HCT116 (cell line): ENCODE measurements around the gene DGKB.

Experiments
- EGR1 ChIP-seq: IDR thresholded peaks from 2 replicates; pipeline ENCODE4 v1.6.1; 2012; ENCODE audit warnings: low read depth
- EZH2 ChIP-seq: fragments of 200-600 bp; sonication (generic); IDR thresholded peaks from 2 replicates; pipeline ENCODE4 v1.6.1; 2017; ENCODE audit warnings: antibody characterized with exemption, mixed run types
- POLR2A ChIP-seq: IDR thresholded peaks from 2 replicates; pipeline ENCODE4 v1.7.0; 2011; ENCODE audit warnings: borderline replicate concordance; ENCODE audit not compliant: insufficient read depth, insufficient read length; ENCODE audit errors: extremely low read depth
- POLR2AphosphoS5 ChIP-seq: IDR thresholded peaks from 2 replicates; pipeline ENCODE4 v1.6.1; 2011; ENCODE audit warnings: mild to moderate bottlenecking, low read depth, low read length, moderate library complexity
- YY1 ChIP-seq: IDR thresholded peaks from 2 replicates; pipeline ENCODE4 v1.6.1; 2011; ENCODE audit warnings: low read length, low read depth, moderate library complexity, mild to moderate bottlenecking; ENCODE audit not compliant: insufficient replicate concordance; ENCODE audit errors: extremely low read depth
- TF ChIP-seq, protein P1 (sequence below), 3 experiments: fragments of 200-600 bp in 1 of 3; sonication (generic) in 1 of 3; IDR thresholded peaks in 2 of 3; conservative IDR thresholded peaks in 1 of 3; 2 replicates each; pipeline ENCODE4 v1.5.1; 2012 to 2017; ENCODE audit warnings: low read depth in 2 of 3, low read length in 2 of 3, antibody characterized with exemption in 1 of 3, borderline replicate concordance in 1 of 3, control low read depth in 1 of 3, mild to moderate bottlenecking in 1 of 3, mixed read lengths in 1 of 3, mixed run types in 1 of 3, moderate library complexity in 1 of 3; ENCODE audit not compliant: insufficient read depth in 1 of 3
- TF ChIP-seq, protein P2 (sequence below): IDR thresholded peaks from 2 replicates; pipeline ENCODE4 v1.6.1; 2012

DNA sequence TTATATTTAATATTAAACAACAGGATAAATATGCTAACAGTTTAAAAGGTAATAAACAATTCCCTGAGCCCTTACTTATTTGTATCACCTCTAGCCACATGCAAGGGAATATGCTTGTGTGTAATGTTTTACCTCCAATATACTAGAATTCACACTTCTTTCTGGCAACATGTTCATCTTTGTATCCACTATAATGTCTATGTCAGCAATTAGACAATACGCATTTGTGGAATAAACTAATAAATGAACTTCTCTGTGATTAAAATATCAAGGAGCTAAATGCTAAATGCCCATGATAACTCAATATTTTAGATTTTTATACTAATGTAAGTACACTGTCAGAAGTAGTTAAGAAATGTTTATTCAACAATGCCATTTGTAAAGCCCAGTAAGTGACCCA lies 350.5 kb downstream of the DGKB start:
- no peak for TF ChIP-seq YY1
- TF ChIP-seq, protein P1, sequence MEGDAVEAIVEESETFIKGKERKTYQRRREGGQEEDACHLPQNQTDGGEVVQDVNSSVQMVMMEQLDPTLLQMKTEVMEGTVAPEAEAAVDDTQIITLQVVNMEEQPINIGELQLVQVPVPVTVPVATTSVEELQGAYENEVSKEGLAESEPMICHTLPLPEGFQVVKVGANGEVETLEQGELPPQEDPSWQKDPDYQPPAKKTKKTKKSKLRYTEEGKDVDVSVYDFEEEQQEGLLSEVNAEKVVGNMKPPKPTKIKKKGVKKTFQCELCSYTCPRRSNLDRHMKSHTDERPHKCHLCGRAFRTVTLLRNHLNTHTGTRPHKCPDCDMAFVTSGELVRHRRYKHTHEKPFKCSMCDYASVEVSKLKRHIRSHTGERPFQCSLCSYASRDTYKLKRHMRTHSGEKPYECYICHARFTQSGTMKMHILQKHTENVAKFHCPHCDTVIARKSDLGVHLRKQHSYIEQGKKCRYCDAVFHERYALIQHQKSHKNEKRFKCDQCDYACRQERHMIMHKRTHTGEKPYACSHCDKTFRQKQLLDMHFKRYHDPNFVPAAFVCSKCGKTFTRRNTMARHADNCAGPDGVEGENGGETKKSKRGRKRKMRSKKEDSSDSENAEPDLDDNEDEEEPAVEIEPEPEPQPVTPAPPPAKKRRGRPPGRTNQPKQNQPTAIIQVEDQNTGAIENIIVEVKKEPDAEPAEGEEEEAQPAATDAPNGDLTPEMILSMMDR (IDR thresholded peaks at IDR 0.05 in 2 of 3, conservative IDR thresholded peaks at IDR 0.05 in 1 of 3; ENCODE audit: borderline replicate concordance in 1 of 3, insufficient read depth in 1 of 3, low read depth in 2 of 3, low read length in 2 of 3) = no peak
- TF ChIP-seq POLR2A = no peak
- no peak for TF ChIP-seq POLR2AphosphoS5
- TF ChIP-seq EZH2 = no peak
- TF ChIP-seq, protein P2, sequence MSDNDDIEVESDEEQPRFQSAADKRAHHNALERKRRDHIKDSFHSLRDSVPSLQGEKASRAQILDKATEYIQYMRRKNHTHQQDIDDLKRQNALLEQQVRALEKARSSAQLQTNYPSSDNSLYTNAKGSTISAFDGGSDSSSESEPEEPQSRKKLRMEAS = no peak
- TF ChIP-seq EGR1 = no peak
